VCaP (cell line): ENCODE measurements around the gene WIF1.

Experiments
- H3K27ac ChIP-seq: fragments of 450-650 bp; 2 replicates; pipeline ENCODE4 v1.5.1; 2017
- TF ChIP-seq, protein P1 (sequence below): fragments of 450-650 bp; conservative IDR thresholded peaks from 2 replicates; pipeline ENCODE4 v1.5.1; 2017; ENCODE audit warnings: mild to moderate bottlenecking, moderate library complexity

Gene WIF1

GRCh38 chr12:65014504-65015271, 106.4 kb downstream of the WIF1 start:
- TF ChIP-seq, protein P1, sequence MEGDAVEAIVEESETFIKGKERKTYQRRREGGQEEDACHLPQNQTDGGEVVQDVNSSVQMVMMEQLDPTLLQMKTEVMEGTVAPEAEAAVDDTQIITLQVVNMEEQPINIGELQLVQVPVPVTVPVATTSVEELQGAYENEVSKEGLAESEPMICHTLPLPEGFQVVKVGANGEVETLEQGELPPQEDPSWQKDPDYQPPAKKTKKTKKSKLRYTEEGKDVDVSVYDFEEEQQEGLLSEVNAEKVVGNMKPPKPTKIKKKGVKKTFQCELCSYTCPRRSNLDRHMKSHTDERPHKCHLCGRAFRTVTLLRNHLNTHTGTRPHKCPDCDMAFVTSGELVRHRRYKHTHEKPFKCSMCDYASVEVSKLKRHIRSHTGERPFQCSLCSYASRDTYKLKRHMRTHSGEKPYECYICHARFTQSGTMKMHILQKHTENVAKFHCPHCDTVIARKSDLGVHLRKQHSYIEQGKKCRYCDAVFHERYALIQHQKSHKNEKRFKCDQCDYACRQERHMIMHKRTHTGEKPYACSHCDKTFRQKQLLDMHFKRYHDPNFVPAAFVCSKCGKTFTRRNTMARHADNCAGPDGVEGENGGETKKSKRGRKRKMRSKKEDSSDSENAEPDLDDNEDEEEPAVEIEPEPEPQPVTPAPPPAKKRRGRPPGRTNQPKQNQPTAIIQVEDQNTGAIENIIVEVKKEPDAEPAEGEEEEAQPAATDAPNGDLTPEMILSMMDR, result no peak
- peak overlapping the region; percentile 65 for H3K27ac ChIP-seq

DNA sequence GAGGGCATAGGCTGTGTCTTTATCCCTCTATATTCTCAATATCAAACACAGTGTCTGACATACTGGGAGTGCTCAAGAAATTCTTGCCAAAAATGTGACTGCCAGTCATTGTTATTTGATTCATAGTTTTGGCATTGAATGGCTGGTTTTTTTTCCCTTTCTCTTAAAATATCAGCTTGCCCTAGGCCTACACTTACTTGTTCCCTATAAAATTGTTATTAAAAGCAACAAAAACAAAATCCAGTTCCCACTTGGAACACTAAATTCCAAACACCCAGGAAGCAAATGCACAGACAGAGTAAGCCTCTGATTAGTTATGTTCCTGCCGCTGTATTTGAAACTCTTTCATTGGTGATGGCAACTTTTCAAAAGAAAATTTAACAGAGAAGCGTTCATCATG, 110.7 kb downstream of the WIF1 start:
- TF ChIP-seq, protein P1, result no peak
- H3K27ac ChIP-seq, result peak overlapping the region; percentile 26

DNA sequence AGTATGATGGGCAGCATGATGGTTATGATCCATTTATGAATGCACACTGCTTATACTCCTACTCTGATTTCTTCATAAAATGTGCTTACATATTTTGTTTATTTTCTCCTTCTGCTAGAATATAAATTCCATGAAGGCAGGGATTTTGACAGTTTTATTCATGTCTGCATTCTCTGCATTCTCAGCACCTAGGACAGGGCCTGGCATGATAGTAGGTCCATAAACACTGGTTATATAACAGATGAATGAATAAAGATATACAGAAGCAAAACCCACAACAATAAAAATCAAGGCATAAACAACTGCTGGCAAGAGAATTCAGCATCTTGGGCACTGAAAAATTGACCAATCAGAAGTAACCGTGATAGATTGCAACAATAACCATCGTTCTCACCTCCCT, 115.4 kb downstream of the WIF1 start:
- no peak overlapping the region for H3K27ac ChIP-seq
- TF ChIP-seq, protein P1, result no peak

GRCh38 chr12:65004270-65004669, 116.8 kb downstream of the WIF1 start:
- TF ChIP-seq, protein P1, result no peak
- no peak overlapping the region for H3K27ac ChIP-seq
